Progenitor cell of endocrine pancreas (in vitro differentiated cells): Measurements from ENCODE around the gene PPARG. TPM values are rescaled to one million over a fixed set of nuclear protein-coding genes. Genes with fewer than 3 reads are reported as not detected.
A peak's percentile ranks its signal among the peaks of the same experiment; 100 is the strongest.

ENCODE experiments used
- DNase-seq: peaks from one replicate; pipeline ENCODE4 v3.0.0; 2021; ENCODE audit warnings: low spot score; ENCODE audit not compliant: unreplicated experiment
- H3K27ac Mint-ChIP-seq: 2 replicates; pipeline ENCODE4 v1.8.0; 2021; ENCODE audit warnings: mild to moderate bottlenecking, moderate library complexity, mixed read lengths
- H3K27me3 Mint-ChIP-seq: 2 replicates; pipeline ENCODE4 v1.8.0; 2021; ENCODE audit warnings: mixed read lengths
- H3K36me3 Mint-ChIP-seq: 2 replicates; pipeline ENCODE4 v1.8.0; 2022; ENCODE audit warnings: mixed read lengths; ENCODE audit not compliant: insufficient read depth
- H3K4me1 Mint-ChIP-seq: 2 replicates; pipeline ENCODE4 v1.8.0; 2021; ENCODE audit warnings: low read depth, mixed read lengths
- H3K4me3 Mint-ChIP-seq: 2 replicates; pipeline ENCODE4 v1.8.0; 2021; ENCODE audit warnings: low read depth, mild to moderate bottlenecking, moderate library complexity, mixed read lengths
- H3K9me3 Mint-ChIP-seq: 2 replicates; pipeline ENCODE4 v1.8.0; 2021; ENCODE audit warnings: low read depth, mixed read lengths
- CTCF ChIP-seq: fragments of 200-600 bp; sonication (generic); IDR thresholded peaks from one replicate; pipeline ENCODE4 v1.5.0; 2021; ENCODE audit warnings: antibody characterized with exemption, mild to moderate bottlenecking; ENCODE audit not compliant: unreplicated experiment
- long read RNA-seq: library from polyadenylated mRNA; unstranded; transcript quantifications from one replicate; pipeline ENCODE4 v2.0.0, GENCODE V29; 2020
- total RNA-seq: library from RNA; stranded (reverse); gene quantifications from 2 replicates; pipeline ENCODE4 v1.2.1, GENCODE V29; 2021

The PPARG gene
- total RNA-seq: 17.1 and 17.5 TPM in 2 replicates
- long read RNA-seq, transcript PPARG-206 (8 exons, 2,006 nt): major isoform, 10 of 26 reads
- long read RNA-seq, transcript PPARG-202 (8 exons, 1,870 nt): minor isoform, 5 of 26 reads
- long read RNA-seq, partial matches to known transcripts: 1 of 26 reads
- long read RNA-seq, other reads (novel, unspliced or antisense): 8 of 26 reads

GRCh38 chr3:12288182-12289129, at the start of gene PPARG:
TSS of gene PPARG (plus strand) at chr3:12289070. CDS start at chr3:12379712, 90,642 bp downstream.
- H3K4me1 Mint-ChIP-seq: peaks cover 11% of the 10 kb centered on the region
- no peaks in the 10 kb centered on the region for H3K9me3 Mint-ChIP-seq
- peak within 1 kb of the TSS; percentile 81 for H3K4me3 Mint-ChIP-seq
- peak within 1 kb of the TSS; percentile 89 for H3K27ac Mint-ChIP-seq
- DNase-seq: peak; percentile 42
- TF ChIP-seq CTCF: peak; percentile 5
- peaks cover 2% of the 10 kb centered on the region for H3K27me3 Mint-ChIP-seq
- no peaks in the 10 kb centered on the region for H3K36me3 Mint-ChIP-seq

DNA sequence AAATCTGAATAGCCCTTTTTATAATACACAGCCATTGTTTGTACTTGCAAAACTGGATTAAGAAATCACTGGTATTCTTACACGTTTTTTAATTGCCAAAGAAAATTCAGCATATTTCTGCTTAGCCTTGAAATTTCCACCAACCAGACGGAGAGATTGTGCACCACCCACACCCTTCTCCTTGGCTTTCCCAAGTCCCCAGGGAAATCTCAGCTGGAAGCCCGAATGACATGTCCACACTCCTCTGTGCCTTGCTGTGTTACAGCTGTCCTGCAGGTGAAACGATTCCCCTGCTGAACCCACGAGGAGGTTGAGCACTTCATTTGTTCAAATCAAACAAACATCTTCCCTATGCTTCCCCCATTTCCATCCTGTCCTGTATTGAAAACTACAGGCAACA, 49.6 kb upstream of the PPARG start:
- DNase-seq: no peak
- Mint-ChIP-seq H3K36me3 (no peaks in the 10 kb centered on the region), H3K9me3 (no peaks in the 10 kb centered on the region), H3K27me3 (no peaks in the 10 kb centered on the region), H3K4me3 (no peak overlapping the region), H3K27ac (no peak overlapping the region), H3K4me1 (no peaks in the 10 kb centered on the region)
- no peak for TF ChIP-seq CTCF

DNA sequence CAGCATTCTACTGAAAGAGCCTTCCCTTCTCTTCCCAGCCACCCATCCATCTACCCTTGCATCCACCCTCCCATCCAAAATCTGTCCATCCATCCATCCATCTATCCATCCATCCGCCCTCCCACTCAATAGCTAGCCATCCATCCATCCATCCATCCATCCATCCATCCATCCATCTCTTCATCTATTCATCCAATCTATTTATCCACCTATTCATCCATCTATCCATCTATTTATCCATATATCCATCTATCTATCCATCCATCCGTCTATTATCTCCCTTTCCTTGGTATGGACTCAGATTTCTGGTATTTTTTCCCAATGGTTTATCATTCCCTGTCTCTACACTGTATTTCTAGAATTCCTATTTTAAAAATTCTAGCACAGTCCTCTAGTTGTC, 46.1 kb upstream of the PPARG start:
- Mint-ChIP-seq H3K4me1 (no peaks in the 10 kb centered on the region), H3K9me3 (no peaks in the 10 kb centered on the region), H3K27ac (no peak overlapping the region), H3K27me3 (no peaks in the 10 kb centered on the region), H3K4me3 (no peak overlapping the region), H3K36me3 (no peaks in the 10 kb centered on the region)
- no peak for TF ChIP-seq CTCF
- no peak for DNase-seq

GRCh38 chr3:12246497-12247163, 42.2 kb upstream of the PPARG start:
- Mint-ChIP-seq H3K27ac (no peak overlapping the region), H3K4me3 (no peak overlapping the region), H3K36me3 (peaks cover 2% of the 10 kb centered on the region), H3K4me1 (no peaks in the 10 kb centered on the region), H3K27me3 (no peaks in the 10 kb centered on the region), H3K9me3 (peaks cover 12% of the 10 kb centered on the region)
- TF ChIP-seq CTCF: no peak
- no peak for DNase-seq

GRCh38 chr3:12247411-12247810, 41.5 kb upstream of the PPARG start:
- no peak overlapping the region for H3K27ac Mint-ChIP-seq
- peaks cover 2% of the 10 kb centered on the region for H3K36me3 Mint-ChIP-seq
- H3K4me3 Mint-ChIP-seq: no peak overlapping the region
- TF ChIP-seq CTCF: no peak
- H3K27me3 Mint-ChIP-seq: no peaks in the 10 kb centered on the region
- peaks cover 12% of the 10 kb centered on the region for H3K9me3 Mint-ChIP-seq
- no peaks in the 10 kb centered on the region for H3K4me1 Mint-ChIP-seq
- DNase-seq: no peak
